Stimulated activated CD4-positive, alpha-beta T cell treated with anti-CD3 and anti-CD28 coated beads, TNF-alpha, amount 100 ng/mL, for 1 hour (primary cell): Measurements from ENCODE around the gene C16orf78.

Experiments used
- DNase-seq, 3 donors: peaks; one replicate each; pipeline ENCODE4 v3.0.0-alpha.2; 2020; ENCODE audit warnings: low read depth in 3 of 3, low spot score in 1 of 3

C16orf78 gene, protein sequence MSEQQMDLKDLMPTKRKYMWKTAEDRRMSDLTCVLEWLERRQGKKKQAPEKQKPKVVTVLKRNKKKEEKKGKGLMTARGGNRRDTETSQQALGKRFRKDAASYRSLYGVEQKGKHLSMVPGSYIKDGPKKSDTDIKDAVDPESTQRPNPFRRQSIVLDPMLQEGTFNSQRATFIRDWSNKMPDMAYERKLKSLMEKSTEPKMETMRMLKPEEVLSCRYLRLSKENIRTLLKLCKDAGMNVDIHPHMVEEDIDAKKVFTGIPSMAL

DNA sequence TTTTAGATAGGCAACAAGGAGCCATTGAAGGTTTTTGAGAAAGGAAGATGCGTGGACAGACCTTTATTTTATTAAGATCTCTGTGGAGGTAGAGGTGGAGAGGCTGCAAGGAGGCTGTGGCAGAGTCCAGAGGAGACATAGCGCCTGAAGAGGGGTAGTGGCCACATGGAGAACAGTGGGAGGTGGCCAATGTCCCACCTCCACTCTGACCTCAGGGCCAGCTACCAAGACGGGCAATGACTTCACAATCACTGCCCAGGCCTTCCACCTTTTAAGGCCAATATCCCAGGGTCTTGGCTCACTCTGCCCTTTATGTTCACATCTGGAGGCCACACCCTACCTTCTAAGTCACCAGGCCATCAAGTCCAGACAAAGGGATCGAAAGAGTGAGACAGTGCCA lies at the start of gene C16orf78:
Gene C16orf78, plus strand, starts transcription at position 301 of the 400 bp plus-strand sequence. CDS start 136 bp downstream, outside the sequence.
- no peak for DNase-seq

DNA sequence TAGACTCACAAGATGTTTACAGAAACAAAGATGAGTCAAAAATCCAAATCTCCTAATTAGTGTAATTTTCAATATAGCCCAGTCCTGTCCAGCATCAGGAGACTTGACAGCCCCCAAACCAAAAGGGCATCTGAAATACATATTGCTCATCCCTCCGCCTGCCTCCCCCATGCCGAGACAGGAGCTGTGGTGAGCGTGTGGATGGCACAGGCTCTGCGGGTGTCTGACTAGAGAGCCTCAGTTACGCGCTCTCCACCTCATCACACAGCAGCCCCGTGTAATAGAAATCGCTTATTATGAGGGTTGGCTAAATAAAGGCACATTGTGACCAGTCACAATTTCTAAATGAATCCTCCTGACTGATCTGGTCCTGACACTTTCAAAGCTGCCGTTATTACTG lies 48.9 kb upstream of the C16orf78 start:
- DNase-seq, result no peak

DNA sequence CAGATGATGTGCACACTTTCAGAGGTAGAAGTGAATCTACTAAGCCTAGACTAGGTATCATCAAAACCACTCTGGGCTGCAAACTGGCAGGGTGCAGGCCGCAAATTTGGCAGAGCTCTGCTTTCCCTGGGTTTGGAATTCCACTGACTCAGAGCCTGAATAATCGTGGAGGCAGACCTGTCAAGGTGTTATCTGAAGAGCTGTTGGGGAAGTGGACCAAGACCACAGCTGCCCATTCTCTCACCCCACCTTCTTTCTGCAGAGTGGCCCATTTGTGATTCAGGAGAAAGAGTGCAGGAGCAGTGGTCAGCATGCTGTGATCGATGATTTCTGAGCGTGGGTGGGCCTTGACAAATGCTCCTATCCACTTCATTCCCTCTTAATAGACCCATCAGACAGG lies 46.1 kb upstream of the C16orf78 start:
- DNase-seq, result no peak

DNA sequence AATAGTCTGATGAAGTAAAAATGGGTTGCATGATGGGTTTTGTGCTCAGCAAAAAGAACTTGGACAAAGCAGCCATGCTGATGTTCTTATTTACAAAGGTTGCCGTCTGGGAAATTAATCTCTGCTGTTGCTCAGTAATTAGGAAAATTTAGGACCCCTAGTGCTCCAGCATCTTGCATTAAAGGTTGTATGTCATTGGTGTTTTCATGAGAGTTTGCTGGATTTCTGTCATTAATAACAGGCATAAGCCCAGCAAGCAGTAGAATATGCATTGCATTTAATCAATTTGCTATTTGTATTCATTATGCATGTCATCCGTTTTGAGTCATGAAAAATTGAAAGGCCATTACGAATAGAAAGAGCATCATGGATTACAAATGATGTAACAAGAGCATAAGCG lies 45.3 kb upstream of the C16orf78 start:
- no peak for DNase-seq

DNA sequence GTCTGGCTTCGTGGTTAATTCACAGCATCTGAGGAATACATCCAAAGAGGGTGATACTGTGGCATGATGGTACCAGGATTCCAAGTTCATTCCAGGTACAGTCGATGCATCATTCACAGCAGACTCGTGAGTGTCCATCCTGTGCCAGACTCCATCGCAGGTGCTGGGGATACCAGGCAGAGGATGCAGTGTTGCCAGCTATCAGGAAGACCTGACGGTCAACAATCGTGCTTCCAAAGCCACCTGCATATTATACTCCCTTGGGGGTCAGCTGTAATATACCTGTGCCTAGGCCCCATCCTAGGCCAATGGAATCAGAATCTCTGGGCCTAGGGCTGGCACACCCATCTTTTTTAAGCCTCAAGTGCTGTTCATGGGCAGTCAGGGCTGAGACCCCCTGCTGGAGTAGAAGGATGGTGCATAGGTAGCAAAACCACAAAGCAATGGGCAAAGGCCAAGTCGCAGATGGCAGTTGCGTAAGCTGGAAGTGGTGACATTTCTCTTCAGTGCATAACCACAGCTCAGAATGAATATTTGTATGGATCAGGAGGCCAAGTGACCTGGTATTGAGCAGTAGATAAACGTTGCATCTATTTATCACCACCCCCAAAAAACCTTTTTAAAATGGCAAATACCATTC lies 42.9 kb upstream of the C16orf78 start:
- DNase-seq, result no peak

DNA sequence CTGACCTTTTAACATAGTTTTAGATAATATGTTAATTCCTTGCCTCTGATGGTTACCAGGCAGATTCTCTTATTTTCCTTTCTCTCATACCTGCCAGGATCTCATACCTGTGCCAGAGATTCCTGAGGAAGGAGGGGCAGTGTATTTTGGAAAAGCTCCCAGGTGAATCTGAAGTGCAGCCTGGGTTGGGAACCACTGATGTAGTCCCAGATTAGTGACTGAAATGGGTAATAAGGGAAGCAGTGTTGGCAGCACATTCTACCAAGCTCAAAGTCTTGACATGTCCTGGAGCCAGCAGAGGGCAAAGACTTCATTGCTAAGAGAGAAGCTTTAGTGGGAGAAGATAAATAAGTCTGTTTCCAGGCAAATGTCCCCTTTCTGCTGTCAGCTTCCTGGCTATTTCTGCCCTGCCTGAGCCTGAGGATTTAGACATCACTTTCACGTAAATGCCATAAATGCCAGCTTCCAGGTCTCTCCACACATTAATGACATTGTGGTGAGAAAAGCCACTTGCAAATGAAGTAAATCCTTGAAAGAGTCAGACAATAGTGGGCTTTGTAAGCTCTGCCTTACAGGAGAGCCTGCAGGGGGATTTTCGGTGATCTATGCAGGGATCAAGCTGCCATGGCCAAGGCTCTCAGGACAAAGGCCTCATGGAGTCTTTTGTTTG lies 40.9 kb upstream of the C16orf78 start:
- no peak for DNase-seq

DNA sequence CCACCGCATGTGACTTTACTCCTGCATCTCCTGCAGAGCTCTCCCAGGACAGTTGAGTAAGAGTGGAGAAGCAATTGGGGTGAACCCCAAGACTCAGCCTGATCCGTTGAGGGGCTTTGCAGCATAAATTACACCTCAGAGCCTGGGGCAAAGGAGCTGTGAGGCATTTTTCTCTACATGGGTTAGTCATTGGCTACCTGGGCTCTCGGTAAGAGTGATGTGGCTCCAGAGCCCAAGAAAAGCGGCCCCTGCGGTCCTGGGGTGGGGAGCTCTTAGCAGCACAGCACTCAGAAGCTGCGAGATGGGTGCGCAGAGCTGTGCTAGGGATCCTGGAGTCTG lies 40.4 kb upstream of the C16orf78 start:
- no peak for DNase-seq

DNA sequence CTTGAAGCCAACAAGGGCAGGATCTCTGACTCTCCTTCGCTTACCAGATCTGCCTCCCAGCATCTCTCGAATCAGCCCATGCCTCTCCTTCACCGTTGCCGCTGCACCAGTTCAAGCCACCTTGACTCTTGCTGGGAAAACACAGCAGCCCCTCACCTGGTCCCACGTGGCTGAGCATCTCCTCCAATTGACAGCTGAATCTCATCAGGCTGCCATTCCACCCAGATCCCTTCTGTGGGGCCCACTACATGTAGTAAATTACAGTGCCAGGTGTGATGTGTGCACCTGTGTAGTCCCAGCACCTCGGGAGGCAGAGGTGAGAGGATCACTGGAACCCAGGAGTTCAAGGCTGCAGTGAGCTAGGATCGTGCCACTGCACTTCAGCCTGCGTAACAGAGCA lies 37.8 kb upstream of the C16orf78 start:
- DNase-seq, result no peak

DNA sequence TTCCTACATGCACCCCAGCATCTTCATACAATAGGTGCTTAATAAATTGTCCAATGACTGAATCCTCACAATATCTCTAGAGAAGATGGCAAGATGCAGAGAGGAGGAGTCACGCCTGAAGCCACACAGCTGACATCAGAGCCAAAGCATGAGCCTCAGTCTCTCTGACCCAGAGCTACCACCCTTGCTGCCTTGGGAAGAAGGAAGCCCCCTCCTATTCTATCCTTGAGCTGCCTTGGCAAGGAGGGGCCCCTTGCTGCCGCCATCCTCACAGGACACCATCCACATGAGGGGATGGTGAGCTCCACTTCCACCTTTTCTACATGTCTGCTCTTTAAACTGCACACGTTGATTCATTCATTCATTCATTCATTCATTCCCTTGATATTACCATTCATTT lies 37.0 kb upstream of the C16orf78 start:
- DNase-seq, result no peak

DNA sequence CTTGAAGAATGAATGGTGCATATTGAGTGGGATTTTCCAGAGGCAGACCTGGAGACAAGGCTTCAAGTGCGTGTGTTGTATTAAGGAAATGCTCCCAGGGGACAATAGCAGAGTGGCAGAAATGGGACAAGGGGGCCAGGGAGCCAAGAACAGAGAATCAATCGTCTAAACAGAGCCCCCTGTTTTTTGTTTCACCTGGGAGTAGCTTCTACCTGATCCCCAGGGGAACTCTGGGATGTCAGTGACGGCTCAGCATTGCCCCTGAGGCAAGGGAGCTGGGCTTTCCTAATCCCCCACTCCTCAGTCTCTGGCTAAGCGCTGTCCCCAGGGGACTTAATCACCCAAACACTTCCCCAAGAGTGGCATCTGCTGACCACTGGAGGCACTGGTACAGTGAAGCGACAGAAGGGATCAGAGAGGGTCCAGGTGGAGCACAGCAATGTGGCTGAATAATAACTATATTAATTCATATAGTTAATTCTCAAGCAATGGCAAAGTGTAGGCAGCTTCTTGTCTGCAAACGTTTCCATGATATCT lies 35.7 kb upstream of the C16orf78 start:
- no peak for DNase-seq

DNA sequence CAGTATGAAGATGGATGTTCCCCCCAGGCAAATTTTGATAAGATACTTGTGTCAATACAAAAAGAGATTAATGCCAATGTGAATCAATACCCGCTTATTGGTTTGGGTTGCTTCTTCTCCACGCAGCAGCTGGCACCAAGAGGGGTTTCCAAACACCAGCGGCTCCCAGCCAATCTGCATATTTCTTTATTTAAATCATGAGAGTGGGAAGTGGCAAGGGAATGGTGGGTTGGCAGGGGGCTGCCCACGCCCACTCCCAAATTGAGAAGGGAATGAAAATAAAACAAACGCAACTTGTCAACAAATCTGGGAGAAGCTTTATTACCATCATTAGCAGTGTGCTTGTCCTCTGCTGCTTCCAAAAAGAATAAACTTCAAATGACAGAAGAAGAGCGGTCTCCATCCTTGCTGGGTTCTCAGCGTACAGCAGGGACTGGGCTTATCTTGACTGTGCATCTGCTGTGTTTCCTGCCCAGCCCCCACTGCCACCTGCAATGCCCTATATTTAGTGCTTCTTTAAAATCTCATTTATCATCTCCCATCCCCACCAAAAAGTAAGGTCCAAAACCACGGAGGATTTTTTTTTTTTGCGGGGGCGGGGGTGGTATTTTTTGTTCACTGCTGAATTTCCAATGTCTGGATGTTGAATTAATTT lies 34.9 kb upstream of the C16orf78 start:
- DNase-seq, result no peak

DNA sequence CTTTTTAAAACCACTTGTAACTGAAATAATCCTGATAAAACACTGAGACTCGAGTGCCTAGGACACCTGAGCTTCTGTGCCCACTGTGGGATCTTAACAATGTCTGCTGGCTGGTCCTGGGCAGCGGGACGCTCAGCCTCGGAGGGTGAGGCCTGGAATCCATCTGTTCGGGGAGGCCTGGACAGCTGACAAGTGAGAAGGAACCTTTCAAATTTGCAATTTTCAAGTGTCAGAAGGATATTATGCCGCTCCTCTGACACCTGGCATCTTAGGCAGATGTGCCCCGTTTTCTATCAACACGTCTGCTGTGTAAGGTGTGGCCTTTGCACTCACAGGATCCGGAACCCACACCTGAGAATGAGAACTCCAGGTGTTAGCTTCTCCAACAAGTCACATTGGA lies 33.1 kb upstream of the C16orf78 start:
- no peak for DNase-seq

DNA sequence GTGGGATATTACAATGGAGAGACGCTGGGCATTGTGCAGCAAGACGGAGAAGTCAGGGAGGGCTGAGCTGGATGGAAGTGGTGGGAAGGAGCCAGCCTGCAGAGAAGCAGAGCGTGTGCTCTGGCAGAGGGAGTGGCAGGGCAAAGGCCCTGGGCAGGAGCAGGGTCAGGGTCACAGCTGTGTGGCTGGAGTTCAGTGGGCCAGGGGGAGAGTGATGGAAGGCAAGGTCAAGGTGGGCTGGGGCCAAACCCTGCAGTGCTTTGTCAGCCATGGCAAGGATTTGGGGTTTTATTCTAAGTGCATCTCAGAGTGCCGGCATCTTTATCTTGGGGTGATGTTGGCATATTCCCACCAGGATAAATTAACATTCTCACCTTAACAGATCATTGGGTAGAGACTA lies 31.9 kb upstream of the C16orf78 start:
- no peak for DNase-seq

DNA sequence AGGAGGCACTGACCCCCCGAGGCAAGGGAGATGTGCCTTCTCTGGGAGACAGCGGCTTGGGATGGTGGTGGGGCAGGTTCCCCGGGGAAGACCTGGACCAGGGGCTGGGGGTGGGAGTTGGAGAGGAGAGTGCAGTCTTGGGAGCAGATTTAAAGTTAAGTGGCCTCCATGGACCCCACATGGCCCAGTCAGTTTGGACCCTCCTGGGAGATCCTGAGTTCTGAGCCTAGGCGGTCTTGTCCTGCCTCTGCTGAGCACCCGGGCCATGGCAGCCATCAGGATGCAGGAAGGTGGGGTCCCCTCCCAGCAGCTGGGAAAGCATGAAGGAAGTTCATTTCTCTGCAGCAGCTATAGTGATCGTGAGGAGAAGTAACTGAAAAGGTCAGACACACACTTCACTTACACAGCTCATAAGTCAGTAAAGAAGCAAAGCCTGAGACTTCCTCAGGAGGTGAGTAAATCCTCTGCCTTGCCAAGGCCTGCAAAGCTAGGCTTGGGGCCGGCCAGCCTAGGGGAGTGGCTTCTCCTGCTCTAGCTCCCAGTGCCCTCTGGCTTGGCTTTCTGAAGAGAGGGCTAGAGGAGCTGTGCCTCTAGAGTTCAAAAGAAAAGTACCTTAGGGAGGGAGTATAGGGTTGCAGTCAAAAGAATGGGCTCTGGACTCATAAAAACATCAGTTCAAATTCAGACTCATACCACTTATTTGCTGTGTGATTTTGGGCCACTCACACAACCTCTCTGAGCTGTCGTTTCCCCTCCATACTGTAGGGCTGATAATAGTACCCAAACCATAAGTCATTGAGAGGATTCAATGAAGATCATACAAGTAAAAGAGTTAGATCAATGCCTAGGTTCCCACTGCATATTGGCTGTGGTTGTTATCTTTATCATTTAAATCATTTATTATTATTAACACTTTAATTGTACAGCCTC lies 31.0 kb upstream of the C16orf78 start:
- no peak for DNase-seq

DNA sequence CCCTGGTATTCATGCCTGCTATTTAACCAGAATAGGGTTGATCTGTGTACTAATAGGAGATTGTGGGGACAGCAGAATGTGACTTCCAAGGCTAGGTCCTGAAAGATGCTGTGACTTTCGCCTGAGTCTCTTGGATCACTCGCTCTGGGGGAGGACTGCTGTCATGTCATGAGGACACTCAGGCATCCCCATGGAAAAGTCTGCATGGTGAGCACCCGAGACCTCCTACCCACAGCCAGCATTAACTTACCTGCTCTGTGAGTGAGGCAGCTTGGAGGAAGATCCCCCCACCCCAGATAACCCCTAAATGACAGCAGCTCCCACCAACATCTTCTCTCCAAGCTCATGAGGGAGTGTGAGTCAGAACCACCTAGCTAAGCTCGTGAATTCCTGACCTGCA lies 30.3 kb upstream of the C16orf78 start:
- no peak for DNase-seq

DNA sequence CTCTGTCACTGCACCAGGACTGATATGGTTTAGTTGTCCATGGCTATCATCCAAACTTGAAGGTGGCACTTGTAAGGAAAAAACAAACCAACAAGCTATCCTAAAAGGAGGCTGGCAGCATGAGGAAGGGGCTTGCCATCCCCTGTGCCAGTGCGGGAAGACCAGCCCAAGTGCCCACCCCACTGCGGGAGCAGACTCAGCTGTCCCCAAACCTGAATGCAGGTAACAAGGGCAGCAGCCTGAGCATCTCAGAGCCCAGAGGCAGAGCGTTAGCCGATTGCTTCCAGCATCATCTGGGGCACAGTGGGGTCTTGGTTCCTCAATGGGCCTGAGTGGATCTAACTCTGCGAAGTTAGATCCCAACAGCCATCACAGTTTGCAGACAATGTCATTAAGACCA lies 29.2 kb upstream of the C16orf78 start:
- no peak for DNase-seq

DNA sequence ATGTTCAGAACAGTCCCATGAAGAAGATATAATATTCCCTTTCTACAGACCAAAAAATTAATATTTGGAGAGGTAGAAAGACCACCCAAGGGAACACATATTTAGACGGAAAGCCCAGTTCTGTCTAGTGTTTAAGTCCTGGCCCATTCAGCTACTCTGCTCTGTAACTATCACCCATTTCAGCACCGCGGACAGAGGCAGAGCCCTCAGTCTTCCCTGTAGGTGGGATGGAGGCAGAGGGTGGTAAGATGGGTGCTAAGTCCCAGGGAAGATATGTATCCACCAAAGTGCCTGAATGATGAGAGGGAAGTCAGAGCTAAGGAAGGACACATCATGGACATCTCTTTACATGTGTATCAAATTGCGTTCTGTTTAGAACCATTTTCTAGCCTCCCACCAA lies 27.8 kb upstream of the C16orf78 start:
- DNase-seq, result no peak

DNA sequence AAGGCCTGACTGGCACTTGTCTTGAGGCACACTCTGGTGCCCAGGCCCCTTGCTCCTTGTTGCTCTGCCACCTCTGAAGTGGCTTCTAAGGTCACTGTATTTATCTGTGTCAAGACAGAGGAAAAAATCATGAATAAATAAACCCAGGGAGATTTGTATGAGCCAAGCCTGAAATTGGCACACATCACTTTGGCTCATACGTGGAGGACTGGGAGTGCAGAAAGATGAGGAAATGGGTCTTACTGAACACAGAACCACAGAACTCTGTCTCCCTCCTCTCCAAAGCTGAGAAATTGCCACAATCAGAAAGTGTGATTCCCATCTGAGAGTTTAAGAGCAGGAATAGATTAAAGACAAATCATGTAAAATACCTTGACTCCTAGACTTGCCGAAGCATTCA lies 27.1 kb upstream of the C16orf78 start:
- no peak for DNase-seq

DNA sequence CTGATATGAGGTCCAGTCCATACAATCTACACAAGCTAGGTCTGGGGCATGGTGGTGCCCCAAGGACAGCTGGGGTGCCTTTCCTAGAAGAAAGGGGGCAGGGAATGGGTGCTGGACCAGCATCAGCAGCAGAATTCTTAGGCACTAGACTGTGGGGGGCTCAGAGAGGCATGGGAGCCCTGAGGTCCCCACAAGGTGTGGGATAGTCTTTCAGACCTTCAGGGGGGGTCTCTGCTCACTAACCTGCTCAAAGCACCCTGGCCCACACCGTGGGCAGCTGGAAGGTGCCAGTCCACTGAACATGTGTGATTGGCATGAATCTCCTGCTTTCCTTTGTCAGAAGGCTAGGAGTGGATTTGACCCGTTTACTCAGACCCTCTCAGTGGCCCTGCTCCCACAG lies 26.1 kb upstream of the C16orf78 start:
- no peak for DNase-seq

DNA sequence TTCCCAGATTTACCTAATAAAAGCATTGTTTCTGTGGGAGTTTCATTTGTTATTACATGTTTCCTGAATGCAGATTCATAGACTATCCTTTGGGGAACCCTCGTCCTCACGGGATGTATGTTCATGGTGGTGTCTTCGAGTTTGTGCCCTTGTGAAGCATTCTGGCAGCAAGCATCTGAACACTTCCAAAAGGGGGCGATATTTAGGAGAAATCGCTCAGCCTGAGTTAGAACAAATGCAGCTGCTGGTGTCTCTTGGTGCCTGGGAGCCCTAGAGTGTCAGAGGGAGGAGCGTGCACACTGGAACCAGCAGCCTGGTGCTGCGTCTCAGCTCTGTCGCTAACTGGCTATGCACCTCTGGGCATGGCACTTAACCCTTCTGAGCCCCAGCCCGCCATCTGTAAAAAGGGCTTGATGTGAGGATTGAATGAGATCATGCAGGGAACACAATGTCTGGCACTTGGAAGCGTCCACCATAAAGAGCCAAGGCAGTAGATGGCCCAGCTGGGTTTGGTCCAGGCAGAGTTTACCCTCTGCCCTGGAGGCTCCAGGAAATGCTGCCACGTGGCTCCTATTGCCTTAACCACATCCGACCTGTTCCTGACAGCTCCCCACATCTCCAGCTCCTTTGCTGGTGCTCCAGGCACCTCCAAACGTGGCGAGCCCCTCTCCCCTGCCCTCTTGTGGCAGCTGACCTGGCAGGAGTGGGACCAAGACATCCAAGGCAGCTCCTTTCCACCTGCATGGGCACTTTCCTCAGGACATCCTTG lies 25.0 kb upstream of the C16orf78 start:
- no peak for DNase-seq
